Stimulated activated naive B cell treated with anti-CD40 and anti-IgM and Interleukin-4, amounts not matched to agents 10 μg/mL and 1 μg/mL and 100 μg/mL, for 72 hours (primary cell): Measurements from ENCODE around the gene CBFB.

Experiments
- ATAC-seq, 2 donors: fragments of 150-1000 bp; cut with Tn5 transposase; replicated peaks; 2 replicates each; pipeline ENCODE4 v1.10.0; 2021; ENCODE audit warnings: moderate library complexity in 1 of 2
- DNase-seq: peaks from one replicate; pipeline ENCODE4 v3.0.0; 2021
- H3K27ac Mint-ChIP-seq: one replicate; pipeline ENCODE4 v1.8.0; 2022; ENCODE audit warnings: mild to moderate bottlenecking, mixed read lengths
- H3K27me3 Mint-ChIP-seq, 2 donors: one replicate each; pipeline ENCODE4 v1.8.0; 2022; ENCODE audit warnings: mixed read lengths in 2 of 2
- H3K36me3 Mint-ChIP-seq, 2 donors: one replicate each; pipeline ENCODE4 v1.8.0; 2022; ENCODE audit warnings: mixed read lengths in 2 of 2, mild to moderate bottlenecking in 1 of 2
- H3K4me1 Mint-ChIP-seq, 2 donors: one replicate each; pipeline ENCODE4 v1.8.0; 2022; ENCODE audit warnings: mixed read lengths in 2 of 2, mild to moderate bottlenecking in 1 of 2
- H3K4me3 Mint-ChIP-seq, 2 donors: one replicate each; pipeline ENCODE4 v1.8.0; 2022; ENCODE audit warnings: mild to moderate bottlenecking in 2 of 2, mixed read lengths in 2 of 2, moderate library complexity in 1 of 2
- H3K9me3 Mint-ChIP-seq, 2 donors: one replicate each; pipeline ENCODE4 v1.8.0; 2022; ENCODE audit warnings: mixed read lengths in 2 of 2, mild to moderate bottlenecking in 1 of 2

CBFB gene

DNA sequence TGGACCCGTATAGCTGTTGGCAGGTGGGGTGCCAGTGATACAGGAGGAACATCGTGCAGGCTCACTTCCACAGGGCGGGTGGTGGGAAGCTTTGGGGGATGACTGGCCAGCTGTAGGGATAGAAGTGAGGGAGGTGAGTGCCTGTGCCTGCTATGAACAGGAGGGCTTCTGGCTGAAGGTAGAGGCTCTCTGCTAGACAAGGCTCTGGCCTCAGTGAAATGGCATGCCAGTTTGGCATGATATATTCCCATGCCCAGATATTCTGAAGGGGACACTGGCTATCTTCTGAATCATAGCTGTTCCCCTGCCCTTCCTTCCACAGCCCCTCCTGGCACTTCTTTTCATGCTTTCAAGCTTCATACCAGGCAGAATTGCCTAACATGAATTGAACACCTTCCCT lies 99.9 kb downstream of the CBFB start:
- Mint-ChIP-seq H3K27me3 (no peaks in the 10 kb centered on the region), H3K36me3 (peaks cover 36 to 56% of the 10 kb centered on the region in 2 donors), H3K4me3 (no peak overlapping the region), H3K27ac (no peak overlapping the region), H3K9me3 (no peaks in the 10 kb centered on the region), H3K4me1 (no peaks in the 10 kb centered on the region)
- ATAC-seq (no peak), DNase-seq (no peak)

DNA sequence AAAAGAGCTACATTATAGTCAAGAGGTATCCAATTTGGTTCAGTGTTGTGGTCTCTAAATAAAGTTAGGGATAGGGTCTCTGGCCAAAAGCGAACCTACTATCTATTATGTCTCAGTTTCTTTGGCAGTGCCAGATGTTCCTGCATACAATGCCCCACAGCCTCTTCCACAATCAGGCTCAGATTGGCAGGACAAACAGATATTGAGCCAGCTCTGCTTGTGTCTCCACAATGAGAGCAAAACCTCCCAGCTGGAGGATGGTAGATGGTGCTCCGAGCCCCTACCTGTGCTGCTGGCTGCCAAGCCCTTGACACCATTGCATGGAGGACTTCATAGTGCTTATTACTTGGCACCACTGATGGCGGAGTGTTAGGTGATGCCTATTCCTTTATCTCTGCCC lies 100.5 kb downstream of the CBFB start:
- H3K27ac Mint-ChIP-seq: no peak overlapping the region
- H3K4me3 Mint-ChIP-seq: no peak overlapping the region
- H3K9me3 Mint-ChIP-seq: no peaks in the 10 kb centered on the region
- H3K36me3 Mint-ChIP-seq: peaks cover 36 to 58% of the 10 kb centered on the region in 2 donors
- H3K4me1 Mint-ChIP-seq: no peaks in the 10 kb centered on the region
- H3K27me3 Mint-ChIP-seq: no peaks in the 10 kb centered on the region
- ATAC-seq (no peak), DNase-seq (no peak)

DNA sequence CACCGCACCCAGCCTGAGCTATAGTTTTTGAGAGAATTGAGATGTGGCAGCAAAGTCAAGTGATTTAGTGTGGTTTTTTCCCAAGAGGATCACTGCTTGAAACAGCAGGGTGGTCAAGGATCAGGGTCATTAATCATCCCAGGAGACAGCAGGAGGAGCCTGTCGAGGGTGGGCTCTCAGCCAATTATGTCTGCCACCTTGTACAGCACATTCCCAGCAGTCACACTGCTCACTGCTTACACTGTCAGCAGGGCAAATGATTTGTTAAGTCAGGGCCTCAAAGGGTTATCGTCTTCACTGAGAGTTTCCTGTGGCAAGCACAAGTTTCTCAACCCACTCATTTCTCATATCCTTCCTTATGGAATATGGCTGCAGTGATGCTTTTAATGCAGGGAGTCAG lies 108.7 kb downstream of the CBFB start:
- no peaks in the 10 kb centered on the region for H3K4me1 Mint-ChIP-seq
- no peak overlapping the region for H3K27ac Mint-ChIP-seq
- no peak overlapping the region for H3K4me3 Mint-ChIP-seq
- DNase-seq: no peak
- ATAC-seq: no peak
- no peaks in the 10 kb centered on the region for H3K9me3 Mint-ChIP-seq
- H3K36me3 Mint-ChIP-seq: peaks cover 41 to 68% of the 10 kb centered on the region in 2 donors
- no peaks in the 10 kb centered on the region for H3K27me3 Mint-ChIP-seq

DNA sequence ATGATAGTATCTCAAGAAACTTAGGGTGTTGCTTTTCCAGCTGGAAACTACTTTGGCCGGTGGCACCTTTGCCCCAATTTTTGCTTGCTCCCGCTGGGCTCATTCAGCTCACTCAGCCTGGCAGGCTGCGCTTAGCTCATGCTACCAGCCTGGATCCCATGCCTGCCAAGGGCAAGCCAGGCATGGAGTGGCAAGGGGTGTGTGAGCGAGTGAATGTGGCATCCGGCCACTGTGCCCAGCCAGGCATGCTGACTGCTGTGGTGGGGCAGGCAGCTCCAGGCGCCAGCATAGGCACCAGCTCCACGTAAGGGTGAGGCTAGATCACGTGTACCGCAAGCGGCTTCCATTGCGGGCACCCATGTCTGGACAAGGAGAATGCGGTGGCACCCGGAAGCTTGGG lies 112.4 kb downstream of the CBFB start:
- DNase-seq (no peak), ATAC-seq (no peak)
- H3K4me1 Mint-ChIP-seq: no peaks in the 10 kb centered on the region
- no peaks in the 10 kb centered on the region for H3K27me3 Mint-ChIP-seq
- peaks cover 56 to 75% of the 10 kb centered on the region in 2 donors for H3K36me3 Mint-ChIP-seq
- H3K4me3 Mint-ChIP-seq: no peak overlapping the region
- H3K27ac Mint-ChIP-seq: no peak overlapping the region
- H3K9me3 Mint-ChIP-seq: no peaks in the 10 kb centered on the region

DNA sequence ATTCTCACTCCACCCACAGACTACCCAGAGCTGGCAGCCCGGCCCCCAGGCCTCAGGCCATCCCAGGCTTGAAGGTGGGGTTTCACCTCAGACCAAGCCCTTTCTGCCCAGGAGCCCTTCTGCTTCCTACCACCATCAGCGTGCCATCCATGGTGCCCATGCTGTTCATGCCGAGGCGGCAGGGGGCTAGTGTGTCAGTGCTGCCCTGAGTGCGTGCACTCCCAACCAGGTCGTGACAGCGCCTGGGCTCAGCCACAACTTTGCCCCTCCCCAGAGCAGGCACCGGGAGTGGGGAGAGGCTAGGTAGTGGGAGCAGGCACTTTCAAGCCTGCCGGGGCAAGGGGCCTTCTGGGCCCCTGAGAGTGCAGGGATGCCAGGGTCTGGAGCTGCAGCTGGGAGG lies 113.4 kb downstream of the CBFB start:
- no peak overlapping the region for H3K27ac Mint-ChIP-seq
- H3K9me3 Mint-ChIP-seq: no peaks in the 10 kb centered on the region
- H3K27me3 Mint-ChIP-seq: no peaks in the 10 kb centered on the region
- ATAC-seq (no peak), DNase-seq (no peak)
- peaks cover 61 to 78% of the 10 kb centered on the region in 2 donors for H3K36me3 Mint-ChIP-seq
- H3K4me1 Mint-ChIP-seq: no peaks in the 10 kb centered on the region
- H3K4me3 Mint-ChIP-seq: no peak overlapping the region

DNA sequence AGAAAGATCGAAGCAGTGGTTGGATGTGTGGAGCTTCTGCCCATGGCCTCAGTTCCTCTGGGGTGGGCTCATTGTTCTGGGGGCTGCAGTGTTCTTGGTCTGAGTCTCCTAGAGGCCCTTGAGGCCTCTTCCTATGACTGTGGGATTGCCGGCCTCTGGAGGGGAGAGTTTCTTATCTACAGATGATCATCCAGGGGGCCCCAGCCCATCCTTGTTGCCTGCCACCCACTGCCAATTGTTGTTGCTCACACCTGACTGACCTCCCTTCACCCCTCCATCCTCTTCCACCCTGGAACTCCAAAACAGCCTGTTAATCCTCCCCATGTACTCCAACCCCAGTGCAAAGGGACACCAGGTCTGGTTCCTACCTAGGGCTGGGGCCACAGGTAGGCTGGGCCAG lies 116.0 kb downstream of the CBFB start:
- no peak for DNase-seq
- Mint-ChIP-seq H3K36me3 (peaks cover 75 to 87% of the 10 kb centered on the region in 2 donors), H3K4me3 (no peak overlapping the region)

DNA sequence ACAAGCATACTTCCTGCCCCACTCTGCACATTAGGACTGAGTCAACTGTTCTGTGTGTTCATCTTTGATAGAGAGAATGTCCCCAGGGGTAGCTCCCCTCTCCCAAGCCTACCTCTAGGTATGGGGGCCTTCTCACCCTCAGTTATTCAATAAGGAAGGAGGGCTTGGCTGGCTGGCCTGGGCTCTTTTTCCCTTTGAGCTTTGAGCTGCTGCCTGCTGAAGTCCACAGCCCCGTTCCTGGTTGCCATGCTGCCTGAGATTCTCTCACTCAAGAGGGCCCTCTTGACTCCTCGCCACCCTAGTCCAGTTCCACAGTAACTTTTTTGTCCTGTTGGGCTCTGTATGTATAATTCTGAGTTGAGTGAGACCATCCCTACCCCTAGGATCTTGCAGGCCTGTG lies 116.8 kb downstream of the CBFB start:
- Mint-ChIP-seq H3K4me3 (no peak overlapping the region), H3K27me3 (peaks cover 13 to 18% of the 10 kb centered on the region in 2 donors), H3K36me3 (peaks cover 69 to 79% of the 10 kb centered on the region in 2 donors), H3K27ac (no peak overlapping the region), H3K9me3 (no peaks in the 10 kb centered on the region), H3K4me1 (peaks cover 0 to 3% of the 10 kb centered on the region in 2 donors)
- DNase-seq (no peak), ATAC-seq (no peak)

More for the DNA sequence above, 116.0 kb downstream of the CBFB start:
- ATAC-seq: no peak
- peaks cover 13 to 18% of the 10 kb centered on the region in 2 donors for H3K27me3 Mint-ChIP-seq
- H3K9me3 Mint-ChIP-seq: no peaks in the 10 kb centered on the region
- H3K27ac Mint-ChIP-seq: no peak overlapping the region
- H3K4me1 Mint-ChIP-seq: peaks cover 0 to 3% of the 10 kb centered on the region in 2 donors

DNA sequence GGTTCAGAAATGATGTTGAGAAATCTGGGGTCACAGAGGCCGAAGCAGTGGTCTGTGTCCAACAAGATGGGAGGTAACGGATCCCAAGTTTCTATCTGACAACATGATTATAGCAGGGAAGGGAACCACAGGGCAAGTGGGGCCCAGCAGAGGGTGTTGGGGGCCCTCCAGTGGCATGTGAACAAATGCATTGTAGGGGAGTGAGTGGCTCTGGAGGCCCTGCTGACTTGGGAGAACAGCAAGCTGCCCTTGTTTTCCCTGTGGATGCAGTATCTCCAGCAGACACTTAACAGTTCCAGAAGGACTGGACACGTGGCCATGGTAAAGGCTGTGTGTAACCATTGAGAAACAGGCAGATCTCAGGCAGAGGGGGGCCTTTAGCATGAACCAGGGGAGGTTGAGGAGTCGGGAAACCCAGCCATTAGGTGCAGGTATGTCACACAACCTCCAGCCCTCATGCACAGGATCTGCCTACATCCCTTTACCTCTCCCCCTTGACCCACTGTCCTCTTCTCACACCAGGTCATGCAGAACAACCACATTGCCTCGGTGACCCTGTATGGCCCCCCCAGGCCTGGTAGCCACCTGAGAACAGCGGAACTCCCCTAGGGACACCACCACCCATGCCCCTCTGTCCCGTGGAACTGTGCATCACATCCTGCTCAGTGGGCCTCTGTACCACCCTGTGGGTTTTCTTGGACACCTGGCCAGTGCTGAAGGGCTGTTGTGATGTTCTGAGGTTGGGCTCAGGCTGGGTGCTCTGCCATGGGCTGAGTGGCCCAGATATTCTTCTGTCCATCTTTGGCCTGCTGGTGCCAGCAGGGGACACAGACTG lies 117.8 kb downstream of the CBFB start:
- H3K4me1 Mint-ChIP-seq: peaks cover 5 to 6% of the 10 kb centered on the region in 2 donors

DNA sequence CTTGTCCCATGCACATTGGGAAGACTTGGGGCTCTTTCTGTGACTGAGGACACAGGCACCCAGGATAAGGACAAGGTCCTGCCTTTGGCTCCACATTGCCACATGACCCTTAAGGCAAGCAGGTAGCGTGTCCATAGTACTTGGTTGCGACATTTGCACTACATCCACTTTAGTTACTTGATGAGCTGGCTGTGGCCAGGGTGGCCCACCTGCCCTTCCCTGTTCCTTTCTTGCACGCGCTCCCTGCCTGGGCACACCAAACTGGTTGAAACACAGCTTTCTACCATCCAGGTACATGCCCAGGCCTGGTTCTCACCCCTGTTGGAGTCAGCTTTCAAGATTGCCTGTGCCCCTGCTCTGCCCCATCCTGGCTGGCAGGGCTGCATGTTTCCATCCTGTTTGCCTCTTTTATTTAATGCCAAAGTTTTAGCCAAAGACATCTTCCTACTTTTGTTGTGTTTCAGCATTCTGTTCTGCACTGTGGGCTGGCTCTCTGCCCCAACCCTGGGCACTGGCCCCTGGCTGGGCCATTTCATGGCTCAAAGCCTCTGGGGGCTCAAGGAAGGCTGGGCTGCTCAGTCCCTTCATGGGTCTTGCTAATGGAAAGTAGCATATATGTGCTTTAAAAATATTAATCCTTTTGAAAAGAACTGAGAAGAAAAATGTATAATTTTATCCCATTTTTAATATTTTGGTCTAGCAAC lies 118.6 kb downstream of the CBFB start:
- peaks cover 5 to 6% of the 10 kb centered on the region in 2 donors for H3K4me1 Mint-ChIP-seq
- peaks cover 23 to 26% of the 10 kb centered on the region in 2 donors for H3K27me3 Mint-ChIP-seq
- no peak overlapping the region for H3K4me3 Mint-ChIP-seq
- DNase-seq: no peak
- ATAC-seq: no peak
- peaks cover 53 to 67% of the 10 kb centered on the region in 2 donors for H3K36me3 Mint-ChIP-seq
- H3K9me3 Mint-ChIP-seq: no peaks in the 10 kb centered on the region
- no peak overlapping the region for H3K27ac Mint-ChIP-seq

More for the DNA sequence above, 117.8 kb downstream of the CBFB start:
- no peak for ATAC-seq
- H3K27ac Mint-ChIP-seq: no peak overlapping the region
- H3K36me3 Mint-ChIP-seq: peaks cover 61 to 75% of the 10 kb centered on the region in 2 donors
- no peaks in the 10 kb centered on the region for H3K9me3 Mint-ChIP-seq
- peaks cover 23% of the 10 kb centered on the region in 2 donors for H3K27me3 Mint-ChIP-seq
- no peak overlapping the region for H3K4me3 Mint-ChIP-seq
- no peak for DNase-seq

DNA sequence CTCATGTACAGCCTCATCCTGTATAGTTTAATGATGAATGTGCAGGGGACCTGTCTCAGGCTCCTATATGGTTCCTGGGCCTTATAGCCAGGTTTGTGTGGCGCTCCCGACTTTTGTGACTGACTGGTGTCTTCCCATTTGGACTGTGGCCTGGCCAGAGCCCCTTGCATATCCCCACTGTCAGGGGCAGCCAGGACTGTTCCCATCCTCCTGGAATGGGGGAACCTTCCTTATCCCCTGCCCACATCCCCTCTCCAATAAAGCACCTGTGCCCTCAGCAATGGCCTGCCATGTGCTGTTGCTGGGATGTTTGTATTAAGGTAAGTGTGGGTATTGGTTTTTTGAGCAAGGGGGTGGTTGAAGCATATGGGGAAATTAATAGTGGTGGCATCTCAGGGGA lies 119.3 kb downstream of the CBFB start:
- Mint-ChIP-seq H3K27me3 (peaks cover 29 to 33% of the 10 kb centered on the region in 2 donors), H3K4me3 (peak overlapping the region in 1 of 2 donors; percentile 13), H3K27ac (no peak overlapping the region), H3K4me1 (peaks cover 11% of the 10 kb centered on the region in 2 donors), H3K36me3 (peaks cover 48 to 62% of the 10 kb centered on the region in 2 donors), H3K9me3 (no peaks in the 10 kb centered on the region)
- no peak for DNase-seq
- ATAC-seq: no peak

DNA sequence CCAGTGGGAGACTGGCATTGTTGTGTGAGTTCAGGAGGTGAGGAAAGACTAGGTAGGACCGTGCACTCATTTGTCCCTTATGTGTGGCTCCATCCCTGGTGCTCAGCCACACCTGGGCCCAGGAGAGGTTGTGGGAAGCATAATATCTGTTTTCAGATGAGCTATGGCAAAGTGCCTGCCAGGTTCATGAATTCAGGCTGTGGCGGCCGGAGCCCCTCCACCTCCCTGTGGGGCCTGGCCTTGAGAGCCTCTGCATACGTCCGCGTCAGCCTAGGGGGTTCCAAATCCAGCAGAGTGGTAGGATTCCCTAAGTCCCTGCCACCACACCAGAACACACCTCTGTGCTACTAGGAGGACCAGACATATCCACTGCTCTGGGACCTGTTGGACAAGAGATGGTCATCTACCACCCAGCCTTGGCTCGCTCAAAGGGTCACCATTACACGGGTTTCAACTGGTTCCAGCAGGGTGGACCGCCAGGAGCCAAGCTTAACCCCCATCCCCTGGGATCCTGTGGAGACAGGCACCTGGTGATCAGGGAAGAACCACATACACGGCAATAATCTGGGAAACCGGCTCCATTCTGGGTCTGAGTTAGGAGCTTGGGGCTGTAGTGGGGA lies 119.8 kb downstream of the CBFB start:
- ATAC-seq (no peak), DNase-seq (no peak)
- H3K36me3 Mint-ChIP-seq: peaks cover 45 to 60% of the 10 kb centered on the region in 2 donors
- H3K27me3 Mint-ChIP-seq: peaks cover 30 to 35% of the 10 kb centered on the region in 2 donors
- peaks cover 14 to 15% of the 10 kb centered on the region in 2 donors for H3K4me1 Mint-ChIP-seq
- H3K9me3 Mint-ChIP-seq: no peaks in the 10 kb centered on the region
- peak overlapping the region in 1 of 2 donors; percentile 69 for H3K4me3 Mint-ChIP-seq
- peak overlapping the region; percentile 73 for H3K27ac Mint-ChIP-seq

DNA sequence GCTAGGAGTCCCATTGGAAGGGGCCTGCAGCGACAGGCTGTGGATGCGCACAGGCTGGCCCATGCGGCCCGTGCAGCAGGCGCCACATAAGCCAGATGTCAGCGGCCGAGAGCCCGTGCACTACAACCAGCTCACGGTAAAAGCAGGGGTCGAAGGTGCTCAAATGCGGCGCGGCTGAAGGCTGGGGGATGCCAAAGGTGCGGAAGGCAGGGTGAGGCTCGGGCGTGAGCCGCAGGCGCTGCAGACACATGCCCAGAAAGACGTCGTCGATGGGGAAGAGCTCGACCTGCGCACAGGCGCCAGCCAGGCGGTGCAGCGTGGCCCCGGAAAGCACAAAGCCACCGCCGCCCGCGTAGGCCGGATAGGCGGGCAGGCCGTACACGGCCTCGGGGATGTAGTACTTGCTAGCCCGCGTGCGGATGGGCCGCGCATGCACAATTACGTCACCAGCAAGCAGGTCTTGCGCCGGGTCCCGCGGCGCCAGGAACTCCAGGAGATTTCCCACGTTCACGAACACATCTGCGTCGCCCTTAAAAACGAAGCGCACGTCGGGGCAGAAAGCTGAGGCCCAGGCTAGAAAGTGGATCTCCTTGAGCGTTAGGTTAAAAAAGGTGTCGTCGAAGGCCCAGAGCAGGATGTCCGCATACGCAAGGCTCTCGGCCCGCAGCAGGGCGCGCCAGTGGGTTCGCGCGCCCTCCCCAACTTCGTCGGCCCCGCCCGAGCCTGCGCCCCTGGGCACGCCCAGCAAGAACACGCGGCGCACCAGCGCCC lies 120.5 kb downstream of the CBFB start:
- H3K4me1 Mint-ChIP-seq: peaks cover 14 to 19% of the 10 kb centered on the region in 2 donors
- peak overlapping the region; percentile 73 for H3K27ac Mint-ChIP-seq

DNA sequence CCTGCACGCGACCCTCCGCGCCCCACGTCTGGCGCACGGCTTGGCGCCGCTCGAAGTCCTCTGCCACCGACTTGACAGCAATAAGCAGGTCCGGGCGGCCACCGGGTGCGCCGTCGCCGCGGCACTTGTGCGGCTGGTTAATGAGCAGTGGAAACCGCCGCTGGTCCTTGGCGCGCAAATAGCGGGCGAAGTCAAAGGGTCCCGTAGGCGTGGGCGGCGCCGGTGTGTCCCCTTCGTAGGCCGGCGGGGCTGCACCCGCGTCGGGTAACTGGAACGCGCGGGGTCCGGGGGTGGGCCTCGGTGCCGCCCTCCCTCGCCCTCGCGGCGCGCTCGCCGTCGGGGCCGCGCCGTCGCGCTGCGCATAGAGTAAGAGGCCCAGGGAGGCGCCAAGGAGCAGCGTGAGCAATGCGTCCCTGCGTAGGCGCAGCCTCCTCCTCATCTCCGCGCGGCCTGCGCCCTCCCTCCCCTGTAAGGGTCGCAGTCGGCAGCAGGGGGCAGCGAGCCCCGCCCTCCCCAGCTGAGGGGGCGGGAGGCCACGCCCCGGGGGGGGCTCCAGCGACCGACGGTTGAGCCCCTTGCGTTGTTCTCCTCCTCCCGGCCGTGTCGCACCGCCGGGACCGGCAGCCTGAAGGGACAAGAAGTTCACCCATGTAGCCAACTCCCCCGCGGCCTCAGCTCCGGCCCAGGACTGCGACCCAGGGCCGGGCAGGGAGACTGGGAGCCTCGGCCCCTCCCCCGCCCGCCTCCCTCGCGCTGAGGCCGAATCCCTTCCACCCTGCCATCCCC lies 121.3 kb downstream of the CBFB start:
- peaks cover 32 to 38% of the 10 kb centered on the region in 2 donors for H3K27me3 Mint-ChIP-seq
- ATAC-seq (peak; percentile 59 to 64), DNase-seq (no peak)
- no peak overlapping the region for H3K27ac Mint-ChIP-seq
- H3K36me3 Mint-ChIP-seq: peaks cover 42 to 54% of the 10 kb centered on the region in 2 donors
- peaks cover 16 to 22% of the 10 kb centered on the region in 2 donors for H3K4me1 Mint-ChIP-seq
- peak overlapping the region; percentile 77 to 78 for H3K4me3 Mint-ChIP-seq
- no peaks in the 10 kb centered on the region for H3K9me3 Mint-ChIP-seq

More for the DNA sequence above, 120.5 kb downstream of the CBFB start:
- Mint-ChIP-seq H3K4me3 (peak overlapping the region; percentile 54 to 69), H3K27me3 (peaks cover 30 to 35% of the 10 kb centered on the region in 2 donors), H3K36me3 (peaks cover 48 to 60% of the 10 kb centered on the region in 2 donors), H3K9me3 (no peaks in the 10 kb centered on the region)
- DNase-seq (no peak), ATAC-seq (no peak)
